Keratinocyte (primary cell): ENCODE measurements around the gene ICAM2. TPM values are rescaled to one million over a fixed set of nuclear protein-coding genes. Genes with fewer than 3 reads are reported as not detected.

Experiments used
- DNase-seq: peaks from one replicate; pipeline ENCODE4 v3.0.0-alpha.2; 2011; ENCODE audit warnings: low read depth, missing footprints, low spot score
- FAIRE-seq: peaks from 2 replicates; lab custom pipeline; 2011; peaks lifted over from hg19 to GRCh38; lab: Jason Lieb, UNC
- H2AFZ ChIP-seq: 2 replicates; pipeline ENCODE4 v1.6.0; 2012; ENCODE audit warnings: low read length, control low read depth, inconsistent platforms; ENCODE audit not compliant: control insufficient read depth
- H3K27ac ChIP-seq: 2 replicates; pipeline ENCODE4 v1.5.1; 2011; ENCODE audit warnings: low read length; ENCODE audit not compliant: control insufficient read depth, insufficient read depth
- H3K27me3 ChIP-seq: 3 replicates; pipeline ENCODE4 v1.6.0; 2011; ENCODE audit warnings: low read length; ENCODE audit not compliant: control insufficient read depth, insufficient read depth; ENCODE audit errors: extremely low read depth
- H3K36me3 ChIP-seq, 2 experiments: 2 replicates in 1 of 2; 3 replicates in 1 of 2; pipeline ENCODE4 v1.5.1; 2011; ENCODE audit warnings: low read length in 2 of 2, mild to moderate bottlenecking in 1 of 2; ENCODE audit not compliant: control insufficient read depth in 2 of 2, insufficient read depth in 2 of 2; ENCODE audit errors: extremely low read depth in 1 of 2
- H3K4me1 ChIP-seq: 3 replicates; pipeline ENCODE4 v1.5.1; 2011; ENCODE audit warnings: low read length; ENCODE audit not compliant: control insufficient read depth, insufficient read depth; ENCODE audit errors: extremely low read depth
- H3K4me2 ChIP-seq: 3 replicates; pipeline ENCODE4 v1.6.0; 2011; ENCODE audit warnings: low read depth, low read length; ENCODE audit not compliant: control insufficient read depth, insufficient read depth; ENCODE audit errors: extremely low read depth
- H3K4me3 ChIP-seq, 3 experiments: fragments of 200-600 bp in 1 of 3; sonication (generic) in 1 of 3; 2 replicates in 2 of 3; 3 replicates in 1 of 3; pipeline ENCODE4 v1.5.1; 2011 to 2016; ENCODE audit warnings: low read length in 3 of 3, mild to moderate bottlenecking in 3 of 3, control low read depth in 2 of 3, inconsistent platforms in 1 of 3, low read depth in 1 of 3, mixed read lengths in 1 of 3, mixed run types in 1 of 3, moderate library complexity in 1 of 3; ENCODE audit not compliant: control insufficient read depth in 2 of 3, insufficient read depth in 2 of 3; ENCODE audit errors: extremely low read depth in 1 of 3
- H3K79me2 ChIP-seq: 2 replicates; pipeline ENCODE4 v1.6.0; 2012; ENCODE audit warnings: low read length; ENCODE audit not compliant: control insufficient read depth, insufficient read depth
- H3K9ac ChIP-seq: 3 replicates; pipeline ENCODE4 v1.6.0; 2011; ENCODE audit warnings: low read length; ENCODE audit not compliant: control insufficient read depth, insufficient read depth; ENCODE audit errors: extremely low read depth
- H3K9me1 ChIP-seq: 3 replicates; pipeline ENCODE4 v1.6.0; 2011; ENCODE audit warnings: low read length; ENCODE audit not compliant: control insufficient read depth, insufficient read depth; ENCODE audit errors: extremely low read depth
- H3K9me3 ChIP-seq: 2 replicates; pipeline ENCODE4 v1.5.1; 2012; ENCODE audit warnings: low read depth, low read length; ENCODE audit not compliant: control insufficient read depth
- H4K20me1 ChIP-seq: 3 replicates; pipeline ENCODE4 v1.6.0; 2011; ENCODE audit warnings: low read length; ENCODE audit not compliant: control insufficient read depth, insufficient read depth; ENCODE audit errors: extremely low read depth
- CTCF ChIP-seq, 3 experiments: IDR thresholded peaks in 1 of 3; conservative IDR thresholded peaks in 1 of 3; optimal IDR thresholded peaks in 1 of 3; 2 replicates in 2 of 3; 3 replicates in 1 of 3; pipeline versions ENCODE3 to v1.5.1; 2011; ENCODE audit warnings: low read length in 3 of 3, mild to moderate bottlenecking in 3 of 3, moderate library complexity in 2 of 3, control low read depth in 1 of 3, inconsistent platforms in 1 of 3; ENCODE audit not compliant: insufficient read depth in 2 of 3; ENCODE audit errors: extremely low read depth in 1 of 3
- EZH2 ChIP-seq: IDR thresholded peaks from one replicate; pipeline ENCODE4 v1.6.1; 2012; ENCODE audit warnings: inconsistent platforms, mild to moderate bottlenecking, low read length, moderate library complexity
- dilution Hi-C: fragments of 300-500 bp; cut with MboI; formaldehyde crosslinking; loops from one replicate; pipeline ENCODE4 v1.7.0; 2020; ENCODE audit warnings: low sequenced_read_pairs; ENCODE audit not compliant: extremely low pct_ligation_motif_present
- polyA plus RNA-seq, 5 experiments: library from polyadenylated mRNA; depleted of rRNA in 3 of 5; stranded (reverse) in 3 of 5; stranded (forward) in 1 of 5; unstranded in 1 of 5; fragments of >200 nt; gene quantifications; 1 replicate in 1 of 5; 2 replicates in 3 of 5; 3 replicates in 1 of 5; pipeline versions ENCODE4 v1.2.1 to v1.2.3, GENCODE V29; 2011 to 2012; ENCODE audit warnings: missing spikeins in 2 of 5, low read depth in 1 of 5, low replicate concordance in 1 of 5

Gene ICAM2
- polyA plus RNA-seq, 1 donor (not counting 4 experiments of a cell fraction or from before 2014, with no cell fraction given) = 0.09 TPM

GRCh38 chr17:64037802-64038201 is 17.4 kb upstream of the ICAM2 start:
- H3K9me3 ChIP-seq = no peaks in the 10 kb centered on the region
- H2AFZ ChIP-seq = no peak overlapping the region
- no peak overlapping the region for H3K4me2 ChIP-seq
- H3K9me1 ChIP-seq = no peaks in the 10 kb centered on the region
- H4K20me1 ChIP-seq = no peaks in the 10 kb centered on the region
- no peaks in the 10 kb centered on the region for H3K79me2 ChIP-seq
- TF ChIP-seq CTCF (optimal IDR thresholded peaks at IDR 0.05 in 1 of 3, IDR thresholded peaks at IDR 0.05 in 1 of 3, conservative IDR thresholded peaks at IDR 0.05 in 1 of 3; ENCODE audit: extremely low read depth in 1 of 3, insufficient read depth in 2 of 3, low read length in 3 of 3) (no peak), EZH2 (no peak)
- dilution Hi-C loops = no loop called here
- peaks cover 0 to 13% of the 10 kb centered on the region in 2 experiments for H3K36me3 ChIP-seq
- H3K9ac ChIP-seq = no peak overlapping the region
- no peak for FAIRE-seq
- H3K4me1 ChIP-seq = no peaks in the 10 kb centered on the region
- no peaks in the 10 kb centered on the region for H3K27me3 ChIP-seq
- DNase-seq = no peak
- no peak overlapping the region for H3K4me3 ChIP-seq
- no peak overlapping the region for H3K27ac ChIP-seq

- no peaks in the 10 kb centered on the region for H3K79me2 ChIP-seq
- dilution Hi-C loops = no loop called here
- TF ChIP-seq CTCF (optimal IDR thresholded peaks at IDR 0.05 in 1 of 3, IDR thresholded peaks at IDR 0.05 in 1 of 3, conservative IDR thresholded peaks at IDR 0.05 in 1 of 3; ENCODE audit: extremely low read depth in 1 of 3, insufficient read depth in 2 of 3, low read length in 3 of 3) (no peak), EZH2 (no peak)
- H3K9ac ChIP-seq = no peak overlapping the region
- DNase-seq = no peak
- H3K4me2 ChIP-seq = no peak overlapping the region
- no peak overlapping the region for H3K4me3 ChIP-seq
- H2AFZ ChIP-seq = no peak overlapping the region
- H3K27me3 ChIP-seq = no peaks in the 10 kb centered on the region
- FAIRE-seq = no peak
- H3K27ac ChIP-seq = no peak overlapping the region
- peaks cover 0 to 13% of the 10 kb centered on the region in 2 experiments for H3K36me3 ChIP-seq
- no peaks in the 10 kb centered on the region for H3K9me3 ChIP-seq
- no peaks in the 10 kb centered on the region for H4K20me1 ChIP-seq
- no peaks in the 10 kb centered on the region for H3K9me1 ChIP-seq
- peaks cover 2% of the 10 kb centered on the region for H3K4me1 ChIP-seq
Observed at GRCh38 chr17:64037180-64037579, 16.7 kb upstream of the ICAM2 start.
